Smooth muscle cell (in vitro differentiated cells): ENCODE results near the gene EDEM2. TPM values are rescaled to one million over a fixed set of nuclear protein-coding genes. Genes with fewer than 3 reads are reported as not detected.

Source experiments
- DNase-seq: peaks from one replicate; lab custom pipeline; 2025; ENCODE audit not compliant: unreplicated experiment; lab: John Stamatoyannopoulos, UW
- H2AFZ ChIP-seq: fragments of 200-600 bp; sonication (generic); 2 replicates; pipeline ENCODE4 v1.6.0; 2016; ENCODE audit warnings: antibody characterized with exemption, low read depth, mild to moderate bottlenecking
- H3F3A ChIP-seq: fragments of 200-600 bp; sonication (generic); 2 replicates; pipeline ENCODE4 v1.6.0; 2017; ENCODE audit warnings: antibody characterized with exemption, low read depth
- H3K27ac ChIP-seq: fragments of 200-600 bp; sonication (generic); 2 replicates; pipeline ENCODE4 v1.5.1; 2016; ENCODE audit warnings: low read depth, mild to moderate bottlenecking
- H3K27me3 ChIP-seq: fragments of 200-600 bp; sonication (generic); 2 replicates; pipeline ENCODE4 v1.6.1; 2016; ENCODE audit warnings: low read depth, mild to moderate bottlenecking
- H3K36me3 ChIP-seq: fragments of 200-600 bp; sonication (generic); 2 replicates; pipeline ENCODE4 v1.5.1; 2016; ENCODE audit warnings: low read depth
- H3K4me1 ChIP-seq: fragments of 200-600 bp; sonication (generic); 2 replicates; pipeline ENCODE4 v1.5.1; 2016; ENCODE audit warnings: low read depth
- H3K4me2 ChIP-seq: fragments of 200-600 bp; sonication (generic); 2 replicates; pipeline ENCODE4 v1.6.0; 2016; ENCODE audit warnings: mild to moderate bottlenecking
- H3K4me3 ChIP-seq: fragments of 200-600 bp; sonication (generic); 2 replicates; pipeline ENCODE4 v1.5.1; 2016; ENCODE audit warnings: mild to moderate bottlenecking
- H3K79me2 ChIP-seq: fragments of 200-600 bp; sonication (generic); 2 replicates; pipeline ENCODE4 v1.6.0; 2016; ENCODE audit warnings: low read depth, mild to moderate bottlenecking
- H3K9ac ChIP-seq: fragments of 200-600 bp; sonication (generic); 2 replicates; pipeline ENCODE4 v1.6.0; 2016; ENCODE audit warnings: low read depth
- H3K9me3 ChIP-seq: fragments of 200-600 bp; sonication (generic); replicated peaks from 2 replicates; pipeline ENCODE4 v1.5.1; 2016; ENCODE audit warnings: low read depth
- H4K20me1 ChIP-seq: fragments of 200-600 bp; sonication (generic); 2 replicates; pipeline ENCODE4 v1.6.0; 2016; ENCODE audit warnings: low read depth
- CTCF ChIP-seq: fragments of 200-600 bp; sonication (generic); IDR thresholded peaks from 2 replicates; pipeline ENCODE4 v1.5.1; 2017; ENCODE audit warnings: borderline replicate concordance, mild to moderate bottlenecking, antibody characterized with exemption; ENCODE audit not compliant: insufficient read depth, poor library complexity, severe bottlenecking
- WGBS: methylation state at CpG from one replicate; pipeline ENCODE4 v1.1.7; 2016; ENCODE audit warnings: low lambda C conversion rate; 5-methylcytosine and 5-hydroxymethylcytosine counted together
- polyA plus RNA-seq: library from polyadenylated mRNA; unstranded; fragments of >200 nt; fragmentation: Nextera tagmentation; extraction: Ambion mirVana; gene quantifications from 2 replicates; pipeline ENCODE4 v1.2.1, GENCODE V29; 2016
- total RNA-seq: library from RNA; depleted of rRNA; stranded (reverse); fragments of >200 nt; gene quantifications from 2 replicates; pipeline ENCODE4 v1.2.3, GENCODE V29; 2014

The EDEM2 gene
- total and polyA plus RNA-seq, 2 experiments from 2014 or later = 11.6 to 22.6 TPM

- Histone ChIP-seq H3K79me2 (no peaks in the 10 kb centered on the region), H3K27me3 (no peaks in the 10 kb centered on the region), H3K4me2 (no peak overlapping the region), H3K9ac (no peak overlapping the region), H2AFZ (no peak overlapping the region), H4K20me1 (no peaks in the 10 kb centered on the region), H3K4me1 (no peaks in the 10 kb centered on the region), H3F3A (no peaks in the 10 kb centered on the region), H3K27ac (no peak overlapping the region), H3K36me3 (no peaks in the 10 kb centered on the region), H3K4me3 (no peak overlapping the region), H3K9me3 (no peaks in the 10 kb centered on the region)
- no peak for DNase-seq
- TF ChIP-seq CTCF = no peak
Measured at GRCh38 chr20:35181731-35182130, 34.6 kb upstream of the EDEM2 start.

- no peak for DNase-seq
- no peak for TF ChIP-seq CTCF
- no peaks in the 10 kb centered on the region for H3F3A ChIP-seq
- H3K27ac ChIP-seq = no peak overlapping the region
- no peaks in the 10 kb centered on the region for H4K20me1 ChIP-seq
- 90% methylated on average over 5 of the region's 5 CpGs for WGBS
- H3K79me2 ChIP-seq = no peaks in the 10 kb centered on the region
- no peaks in the 10 kb centered on the region for H3K27me3 ChIP-seq
- H3K4me2 ChIP-seq = no peak overlapping the region
- no peak overlapping the region for H3K9ac ChIP-seq
- H2AFZ ChIP-seq = no peak overlapping the region
- no peaks in the 10 kb centered on the region for H3K36me3 ChIP-seq
- no peaks in the 10 kb centered on the region for H3K9me3 ChIP-seq
- no peaks in the 10 kb centered on the region for H3K4me1 ChIP-seq
- no peak overlapping the region for H3K4me3 ChIP-seq
Measured at GRCh38 chr20:35180266-35180665, 33.1 kb upstream of the EDEM2 start.

GRCh38 chr20:35179292-35180212 is 32.4 kb upstream of the EDEM2 start:
- Histone ChIP-seq H3K36me3 (no peaks in the 10 kb centered on the region), H3F3A (no peaks in the 10 kb centered on the region), H3K4me3 (no peak overlapping the region), H3K4me1 (no peaks in the 10 kb centered on the region), H3K27ac (no peak overlapping the region), H3K27me3 (no peaks in the 10 kb centered on the region), H2AFZ (no peak overlapping the region), H3K79me2 (no peaks in the 10 kb centered on the region), H3K9ac (no peak overlapping the region), H4K20me1 (no peaks in the 10 kb centered on the region), H3K4me2 (no peak overlapping the region), H3K9me3 (no peaks in the 10 kb centered on the region)
- WGBS = 97% methylated on average over 11 of the region's 11 CpGs
- no peak for DNase-seq
- TF ChIP-seq CTCF = no peak

GRCh38 chr20:35176132-35176531 is 29.0 kb upstream of the EDEM2 start:
- Histone ChIP-seq H3K79me2 (no peaks in the 10 kb centered on the region), H4K20me1 (no peaks in the 10 kb centered on the region), H3K4me3 (no peak overlapping the region), H3K27ac (no peak overlapping the region), H3K4me1 (peaks cover 5% of the 10 kb centered on the region), H2AFZ (no peak overlapping the region), H3K9ac (no peak overlapping the region), H3K4me2 (no peak overlapping the region), H3K36me3 (no peaks in the 10 kb centered on the region), H3F3A (peaks cover 12% of the 10 kb centered on the region), H3K9me3 (no peaks in the 10 kb centered on the region), H3K27me3 (no peaks in the 10 kb centered on the region)
- no peak for DNase-seq
- WGBS = 94% methylated on average over 14 of the region's 14 CpGs
- no peak for TF ChIP-seq CTCF
